Eye (tissue), 1 donor: ENCODE data around the gene DTNBP1.
A peak's percentile ranks its signal among the peaks of the same experiment; 100 is the strongest.
"Not testable (repeated sequence)": the region's sequence is repeated elsewhere in the genome, so short reads cannot be mapped to it uniquely, and the experiment has no call there.

ENCODE experiments used
- DNase-seq: peaks from one replicate; pipeline ENCODE4 v3.0.0-alpha.2; 2015

The DTNBP1 gene

GRCh38 chr6:15662326-15663129 is at the start of gene DTNBP1:
TSS of gene DTNBP1 (minus strand) at chr6:15663028. CDS start at chr6:15662869, 159 bp downstream.
- peak; percentile 93 for DNase-seq

GRCh38 chr6:15709651-15710269 is 46.9 kb upstream of the DTNBP1 start:
- no peak for DNase-seq

GRCh38 chr6:15708231-15708630 is 45.4 kb upstream of the DTNBP1 start:
- DNase-seq, result no peak

GRCh38 chr6:15705981-15706380 is 43.2 kb upstream of the DTNBP1 start:
- DNase-seq, result no peak

- no peak for DNase-seq
These were observed 35.6 kb upstream of the DTNBP1 start for GRCh38 chr6:15698471-15698870.

GRCh38 chr6:15697895-15698294 is 35.1 kb upstream of the DTNBP1 start:
- no peak for DNase-seq

GRCh38 chr6:15691250-15691869 is 28.5 kb upstream of the DTNBP1 start:
- DNase-seq, result peak; percentile 95

- no peak for DNase-seq
These were observed 27.7 kb upstream of the DTNBP1 start for GRCh38 chr6:15690510-15690909.

- no peak for DNase-seq
These were observed 27.0 kb upstream of the DTNBP1 start for GRCh38 chr6:15689586-15690482.

- no peak for DNase-seq
These were observed 22.8 kb upstream of the DTNBP1 start for GRCh38 chr6:15685619-15686018.

- DNase-seq, result no peak
These were observed 20.4 kb upstream of the DTNBP1 start for GRCh38 chr6:15682965-15683822.

- no peak for DNase-seq
These were observed 19.1 kb upstream of the DTNBP1 start for GRCh38 chr6:15681946-15682345.

- DNase-seq, result no peak
These were observed 15.7 kb upstream of the DTNBP1 start for GRCh38 chr6:15678514-15678913.

GRCh38 chr6:15677822-15678221 is 15.0 kb upstream of the DTNBP1 start:
- no peak for DNase-seq

GRCh38 chr6:15675536-15676220 is 12.8 kb upstream of the DTNBP1 start:
- no peak for DNase-seq

GRCh38 chr6:15674690-15675386 is 12.0 kb upstream of the DTNBP1 start:
- DNase-seq, result no peak

GRCh38 chr6:15673666-15674065 is 10.8 kb upstream of the DTNBP1 start:
- peak; percentile 30 for DNase-seq

GRCh38 chr6:15672818-15673217 is 10.0 kb upstream of the DTNBP1 start:
- no peak for DNase-seq

GRCh38 chr6:15672291-15672690 is 9.5 kb upstream of the DTNBP1 start:
- DNase-seq, result no peak

GRCh38 chr6:15668918-15669317 is 6.1 kb upstream of the DTNBP1 start:
- DNase-seq, result no peak

- not testable (repeated sequence) for DNase-seq
These were observed 4.1 kb upstream of the DTNBP1 start for GRCh38 chr6:15666896-15667295.
